SKM-1 (cell line): Measurements from ENCODE around the gene PGK1.

Experiments used
- DNase-seq: peaks from one replicate; lab custom pipeline; 2025; ENCODE audit not compliant: unreplicated experiment; lab: John Stamatoyannopoulos, UW

Gene PGK1

DNA sequence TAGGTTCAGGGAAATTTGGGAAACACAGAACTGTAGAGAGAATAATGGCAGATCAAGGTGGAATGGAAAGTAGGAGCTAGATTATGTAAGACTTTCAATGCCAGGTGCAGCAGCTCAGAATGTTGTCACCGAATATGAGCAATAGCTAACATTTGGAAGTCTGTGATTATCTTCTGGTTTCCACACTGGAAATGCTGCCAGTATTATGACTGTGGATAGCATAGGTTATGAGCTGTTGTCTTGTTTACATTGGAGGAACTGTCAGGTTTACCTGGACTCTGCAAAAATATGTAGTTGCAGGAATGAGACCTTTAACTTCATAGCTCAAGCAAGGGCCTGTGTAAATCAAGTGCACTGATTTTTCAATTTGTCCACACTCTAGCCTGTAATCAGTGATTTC is 61.4 kb downstream of the PGK1 start:
- no peak for DNase-seq

DNA sequence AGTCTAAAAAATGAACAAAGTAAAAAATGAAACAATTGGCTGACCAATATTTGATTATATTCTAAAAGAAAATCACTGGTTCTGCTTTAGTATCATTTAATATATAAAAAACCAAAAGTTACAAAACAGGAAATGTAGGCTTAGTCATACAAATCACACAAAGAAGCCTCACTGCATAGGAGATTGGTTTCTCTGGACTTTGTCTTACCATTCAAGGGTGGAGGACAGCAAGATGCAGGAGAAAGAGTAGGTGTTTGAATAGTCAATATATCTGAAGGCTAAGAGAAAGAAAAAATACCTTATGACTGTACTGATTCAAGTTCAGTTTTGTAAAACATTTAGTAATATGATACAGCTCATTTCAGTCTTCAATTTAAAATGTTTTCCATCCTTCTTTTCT is 64.0 kb downstream of the PGK1 start:
- DNase-seq = no peak
